HG03342 (cell line): ENCODE data around the gene PPFIBP1.
"Not testable (repeated sequence)": the region's sequence is repeated elsewhere in the genome, so short reads cannot be mapped to it uniquely, and the experiment has no call there.

Experiments
- ATAC-seq: cut with Tn5 transposase; IDR thresholded peaks from one replicate; pipeline ENCODE4 v1.9.1; 2021; ENCODE audit warnings: mild to moderate bottlenecking, moderate library complexity; ENCODE audit not compliant: unreplicated experiment

PPFIBP1 gene

DNA sequence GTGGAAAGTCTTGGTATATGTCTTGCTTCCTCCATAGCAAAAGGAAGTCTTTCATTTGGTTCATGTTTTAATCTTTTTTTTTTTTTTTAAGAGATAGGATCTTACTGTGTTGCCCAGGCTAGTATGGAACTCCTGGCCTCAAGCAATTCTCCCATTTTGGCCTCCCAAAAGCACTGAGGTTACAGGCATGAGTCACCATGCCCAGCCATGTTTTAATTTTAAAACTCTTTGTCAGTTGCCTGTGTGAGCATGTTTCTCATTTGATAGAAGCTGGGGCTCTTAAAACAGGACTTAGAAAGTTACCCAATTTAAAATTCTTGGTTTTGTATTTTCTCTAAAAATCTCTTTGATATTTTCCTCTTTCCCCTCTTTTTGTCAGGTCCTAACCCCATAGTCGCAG, 127.2 kb downstream of the PPFIBP1 start:
- ATAC-seq, result no peak

DNA sequence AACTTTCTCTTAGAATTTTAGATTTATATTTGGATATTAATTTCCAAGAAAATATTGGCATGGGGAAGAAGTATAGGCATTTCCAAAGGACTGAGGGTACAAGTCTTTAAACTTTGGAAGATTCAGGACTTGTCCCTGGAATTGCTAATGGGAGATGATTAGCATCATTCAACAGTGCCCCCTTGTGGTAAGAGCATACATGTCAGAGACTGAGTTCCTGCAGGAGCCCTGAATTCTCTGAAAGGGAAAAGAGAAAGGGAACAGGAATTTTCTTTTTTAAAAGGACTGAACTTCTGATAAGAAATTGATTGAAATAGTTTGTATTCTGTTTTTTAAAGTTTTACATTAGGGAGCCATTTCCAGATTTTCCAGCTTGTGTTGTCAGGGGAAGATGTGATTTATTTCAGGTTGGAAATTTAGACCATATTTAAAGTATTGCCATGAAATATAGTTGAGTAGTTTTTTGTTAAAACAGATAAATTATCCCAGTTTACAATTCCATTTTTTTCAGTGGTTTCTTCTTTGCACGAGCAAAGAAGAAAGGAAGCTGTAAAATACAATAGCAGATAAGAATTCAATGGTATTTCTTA, 128.3 kb downstream of the PPFIBP1 start:
- no peak for ATAC-seq

DNA sequence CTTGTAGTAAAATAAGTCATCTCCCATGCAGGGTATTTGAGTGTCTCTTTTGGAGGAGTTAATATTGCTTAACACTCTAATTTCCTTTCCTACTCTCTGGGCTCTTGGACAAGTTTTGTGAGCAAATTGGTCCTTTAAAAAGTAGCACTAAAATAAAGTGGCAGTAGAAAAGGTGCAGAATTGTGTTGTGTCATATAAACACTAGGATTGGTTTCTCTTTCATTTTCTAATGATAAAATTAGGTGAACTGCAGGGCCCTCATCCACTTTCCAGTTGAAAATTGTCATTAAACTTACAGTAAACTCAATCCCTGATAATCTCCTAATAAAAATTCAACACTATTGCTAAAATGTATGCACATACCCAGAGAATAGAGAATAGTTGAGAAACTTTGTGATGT, 129.7 kb downstream of the PPFIBP1 start:
- ATAC-seq, result no peak

DNA sequence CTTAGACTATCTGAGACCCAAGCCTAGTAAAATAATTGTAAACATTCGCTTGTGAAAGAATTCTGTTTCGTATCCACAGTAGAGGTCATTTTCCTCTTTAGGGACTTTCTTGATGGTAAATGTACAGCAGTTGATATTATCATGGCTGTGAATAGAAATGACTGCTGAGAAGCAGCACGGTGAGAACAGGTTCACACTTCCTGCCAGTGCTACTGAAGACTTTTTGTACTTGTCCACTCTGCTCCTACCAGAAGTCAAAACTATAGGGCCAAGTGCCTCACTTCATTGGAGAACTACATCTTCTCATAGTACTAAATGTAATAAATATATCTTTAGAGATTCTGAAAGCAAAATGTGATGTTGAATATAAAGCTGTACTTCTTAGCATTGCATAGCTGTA, 131.5 kb downstream of the PPFIBP1 start:
- ATAC-seq, result not testable (repeated sequence)

DNA sequence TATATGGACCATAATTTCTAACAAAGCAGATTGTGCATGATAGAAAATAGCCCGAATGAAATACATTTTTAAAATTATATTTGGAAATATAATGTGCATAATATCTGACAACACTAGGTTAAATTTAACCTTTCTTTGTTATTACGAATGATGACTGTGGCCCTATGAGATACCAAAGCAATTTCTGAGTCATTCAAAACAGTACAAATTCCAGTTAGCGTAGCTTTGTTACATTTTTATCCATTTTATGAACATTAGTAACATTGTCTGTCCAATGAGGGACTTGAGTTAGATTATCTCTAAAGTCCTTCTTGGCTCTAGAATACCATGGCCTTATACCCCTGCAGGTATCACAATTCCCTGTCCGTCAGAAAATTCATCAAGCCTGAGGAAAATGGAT, 133.3 kb downstream of the PPFIBP1 start:
- no peak for ATAC-seq

DNA sequence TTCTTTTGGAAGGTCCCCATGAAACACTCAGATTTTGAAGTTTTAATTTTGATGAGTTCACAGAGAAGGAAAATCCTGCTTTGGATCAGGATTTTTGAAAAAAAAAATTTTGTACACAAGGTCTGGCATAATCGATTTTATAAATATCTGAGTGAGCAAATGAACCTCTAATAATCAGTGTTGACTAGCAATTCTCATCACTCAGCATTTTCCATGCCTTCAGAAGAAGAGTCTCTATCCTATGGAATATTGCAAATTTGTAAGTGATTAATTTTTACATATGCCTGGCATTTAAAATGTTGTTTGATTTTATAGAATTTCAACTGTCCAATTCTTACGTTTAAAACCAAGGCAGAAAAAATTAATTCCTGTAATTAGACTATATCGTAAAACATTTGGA, 141.7 kb downstream of the PPFIBP1 start:
- ATAC-seq, result no peak

DNA sequence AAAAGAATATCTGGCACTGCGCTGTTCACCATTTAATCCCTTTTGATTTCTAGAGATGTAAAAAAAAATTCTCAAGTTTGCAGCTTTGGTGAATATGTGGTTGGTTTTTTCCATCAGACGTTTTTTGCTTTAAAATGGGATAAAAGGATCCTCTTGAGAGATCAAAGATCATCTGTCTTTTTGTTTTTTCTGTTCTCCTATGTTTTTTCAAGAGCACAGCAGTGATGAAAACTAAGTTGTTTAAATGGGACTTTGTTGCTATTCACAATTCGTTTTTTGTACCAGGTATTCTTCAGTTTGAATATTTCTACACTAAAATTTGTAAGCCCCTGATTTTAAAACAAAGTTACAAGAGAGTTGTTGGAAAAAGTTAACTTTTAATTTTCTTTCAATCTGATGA, 142.5 kb downstream of the PPFIBP1 start:
- ATAC-seq, result no peak

DNA sequence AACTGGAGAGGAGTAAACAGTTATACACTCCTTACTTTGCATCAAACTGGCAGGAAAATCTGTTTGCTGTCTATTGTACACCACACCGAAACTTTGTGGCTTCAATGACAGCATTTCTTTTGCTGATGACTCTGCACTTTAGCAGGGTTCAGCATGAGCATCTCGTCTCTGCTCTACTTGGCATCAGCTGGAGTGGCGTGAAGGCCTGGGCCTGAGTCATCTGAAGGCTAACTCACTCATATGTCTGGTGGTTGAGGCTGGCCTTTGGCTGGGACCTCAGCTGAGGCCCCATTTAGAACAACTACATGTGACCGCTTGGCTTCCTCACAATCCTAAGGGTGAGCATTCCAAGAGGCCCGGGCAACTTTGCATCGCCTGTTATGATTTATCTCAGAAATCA, 143.5 kb downstream of the PPFIBP1 start:
- no peak for ATAC-seq

DNA sequence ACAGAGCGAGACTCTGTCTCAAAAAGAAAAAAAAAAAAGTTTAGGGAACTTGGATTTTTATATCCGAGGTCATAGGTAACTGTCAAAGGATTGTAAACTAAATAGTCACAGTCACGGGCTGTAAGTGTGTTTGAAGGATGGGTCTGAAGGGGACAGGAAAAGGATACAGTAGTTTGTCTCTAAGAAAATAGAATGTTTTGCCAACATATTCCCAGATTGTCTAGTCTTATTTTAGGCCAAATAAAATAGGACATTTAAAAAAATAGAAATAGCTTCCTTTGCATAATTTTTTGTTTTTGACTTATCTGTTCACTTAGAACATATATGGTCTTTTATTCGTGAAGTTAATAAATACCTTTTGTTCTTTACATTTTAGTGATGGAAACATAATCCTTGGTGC, 148.0 kb downstream of the PPFIBP1 start:
- ATAC-seq, result no peak

DNA sequence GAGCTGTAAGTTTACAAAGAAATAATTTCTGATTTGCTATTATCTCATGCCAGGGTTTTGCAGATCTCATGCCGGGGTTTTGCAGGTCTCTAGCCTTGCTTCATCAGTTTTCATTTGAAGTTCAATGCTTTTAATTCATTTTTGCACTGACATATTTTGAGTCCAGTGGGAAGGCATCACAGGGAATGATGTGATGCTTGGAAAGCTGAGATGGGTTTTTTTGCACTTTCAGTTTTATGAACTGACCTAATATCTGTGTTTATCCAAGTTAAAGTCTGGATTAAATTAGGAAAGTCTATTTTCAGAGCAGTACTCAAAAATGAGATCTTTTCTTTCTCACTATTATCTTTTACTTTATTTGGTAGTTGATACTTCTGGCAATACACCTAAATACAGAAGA, 148.6 kb downstream of the PPFIBP1 start:
- ATAC-seq, result no peak

DNA sequence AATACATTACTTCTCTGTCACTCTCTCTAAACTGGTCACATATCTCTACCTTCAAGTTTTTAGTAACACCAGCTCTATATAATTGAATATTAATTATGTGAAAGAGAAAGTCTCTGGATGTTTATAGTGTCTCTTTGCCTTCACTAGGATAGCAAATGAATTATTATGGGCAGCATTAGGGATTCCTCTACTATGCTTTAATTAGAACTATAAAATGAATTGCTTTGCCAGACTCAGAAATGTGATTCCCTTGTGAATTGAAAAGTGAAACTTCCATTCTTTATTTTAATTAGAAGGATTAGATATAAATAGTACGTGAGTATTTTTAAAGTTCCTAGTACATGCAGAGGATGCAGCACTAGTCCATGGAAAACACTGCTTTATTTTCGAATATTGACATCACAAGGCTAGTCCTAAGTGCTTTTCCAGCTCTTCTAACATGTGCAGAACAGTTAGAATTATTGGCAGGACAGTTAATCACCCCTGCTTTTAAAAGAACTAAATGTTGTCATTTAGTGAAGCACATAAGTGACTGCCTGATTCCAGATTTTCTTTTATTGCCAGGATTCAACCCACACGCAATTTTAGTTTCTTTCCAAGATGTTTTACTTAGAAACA, 149.2 kb downstream of the PPFIBP1 start:
- ATAC-seq, result no peak

DNA sequence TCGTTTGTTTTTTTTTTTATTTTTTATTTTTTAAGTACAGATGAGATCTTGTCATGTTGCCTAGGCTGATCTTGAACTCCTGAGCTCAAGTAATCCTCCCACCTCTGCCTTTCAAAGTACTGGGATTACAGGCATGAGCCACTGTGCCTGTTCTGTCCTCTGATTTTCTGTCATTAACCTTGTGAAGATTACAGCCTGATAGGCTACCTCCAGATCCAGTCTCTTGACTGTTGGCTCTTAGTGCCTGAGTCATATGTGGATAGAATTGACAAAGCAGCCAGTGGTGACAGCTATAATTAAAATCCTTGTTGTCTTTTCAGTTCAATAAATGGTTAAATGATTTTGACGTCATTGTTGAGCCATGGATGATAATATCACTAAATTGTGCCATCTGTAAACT, 151.0 kb downstream of the PPFIBP1 start:
- ATAC-seq, result no peak

DNA sequence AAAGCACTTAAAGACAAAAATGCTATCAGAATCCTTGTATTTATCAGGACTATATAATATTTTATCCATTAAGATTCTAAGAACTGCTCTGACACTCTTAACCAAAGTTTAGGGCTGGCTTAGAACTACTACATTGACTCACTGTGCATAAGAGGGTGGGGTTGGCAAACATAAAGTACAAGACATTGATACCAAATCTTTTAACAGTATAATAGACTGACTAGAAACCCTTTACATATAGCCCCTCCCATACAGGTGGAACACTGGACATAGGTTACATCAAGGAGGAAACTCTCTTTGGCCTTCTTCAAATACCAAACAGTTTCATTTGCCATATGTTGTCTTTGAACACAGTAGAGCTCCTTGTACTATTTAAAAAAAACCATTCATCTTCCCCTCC, 156.6 kb downstream of the PPFIBP1 start:
- no peak for ATAC-seq

DNA sequence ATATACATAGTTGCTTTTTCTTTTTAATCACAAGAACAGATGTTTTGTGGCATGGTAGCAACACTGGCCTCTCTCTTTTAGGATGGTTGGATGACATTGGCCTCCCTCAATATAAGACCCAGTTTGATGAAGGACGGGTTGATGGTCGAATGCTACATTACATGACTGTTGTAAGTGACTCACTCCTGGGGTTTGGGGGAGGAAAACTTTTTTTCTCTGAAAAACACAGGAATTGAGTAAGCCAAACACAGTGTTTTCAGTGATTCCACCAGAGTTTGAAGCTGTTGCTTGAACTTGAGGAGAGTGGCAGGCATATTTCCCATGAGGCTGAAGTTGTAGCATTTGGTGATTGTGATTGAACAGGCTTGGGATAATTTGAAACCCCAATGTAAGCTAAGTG, 158.5 kb downstream of the PPFIBP1 start:
- ATAC-seq, result no peak

DNA sequence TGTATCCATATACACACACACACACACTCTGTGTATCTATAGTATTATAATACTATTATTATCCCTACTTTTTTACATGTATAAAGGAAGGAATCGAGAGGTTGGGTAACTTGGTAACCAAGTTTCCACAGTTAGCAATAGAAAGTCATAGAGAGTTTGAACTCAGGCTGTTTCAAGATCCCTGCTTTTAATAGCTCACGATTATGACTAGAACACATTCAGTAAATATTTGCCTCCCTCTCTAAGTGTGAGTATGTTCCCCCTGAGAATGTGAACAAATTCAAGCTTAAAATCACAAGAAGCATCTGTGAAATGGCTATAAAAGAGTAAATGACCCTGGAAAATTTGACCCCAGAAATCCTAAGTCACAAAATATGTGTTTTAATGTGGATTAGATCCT, 161.3 kb downstream of the PPFIBP1 start:
- no peak for ATAC-seq

DNA sequence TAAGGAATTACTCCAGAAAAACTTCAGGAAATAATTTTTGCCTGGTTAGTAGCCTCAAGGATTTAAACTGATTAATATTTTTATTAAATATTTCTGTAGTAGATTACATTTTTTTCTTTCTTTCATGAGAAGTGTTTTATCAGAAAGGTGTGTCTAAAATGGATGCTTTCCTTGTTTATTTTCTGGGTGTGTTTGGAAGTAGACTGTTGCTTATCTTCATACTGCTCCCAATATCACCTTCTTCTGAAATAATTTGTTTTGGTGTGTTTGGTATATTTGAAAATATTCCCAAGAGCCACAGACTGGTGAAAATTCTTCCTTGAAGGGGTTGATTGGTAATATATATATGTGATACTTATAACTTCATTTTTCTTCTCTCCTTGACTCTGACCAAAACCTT, 162.1 kb downstream of the PPFIBP1 start:
- no peak for ATAC-seq

DNA sequence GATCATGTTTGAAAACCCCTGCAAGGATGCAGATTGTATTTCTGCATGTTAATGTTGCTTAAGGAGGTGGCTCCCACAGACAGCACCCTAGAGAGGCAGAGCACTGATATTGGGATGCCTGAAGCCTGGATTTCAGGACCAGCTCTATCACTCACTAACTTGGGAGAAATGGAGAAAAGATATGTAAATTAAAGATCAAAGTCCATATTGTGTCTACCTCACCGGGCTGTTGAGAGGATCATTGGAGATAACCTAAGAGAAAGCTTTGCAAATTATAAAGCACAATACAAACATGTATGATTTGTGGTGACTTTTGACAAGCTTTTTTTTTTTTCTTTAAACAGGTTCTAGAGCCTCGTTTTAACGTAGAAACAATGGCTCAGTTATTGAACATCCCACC, 164.7 kb downstream of the PPFIBP1 start:
- no peak for ATAC-seq

DNA sequence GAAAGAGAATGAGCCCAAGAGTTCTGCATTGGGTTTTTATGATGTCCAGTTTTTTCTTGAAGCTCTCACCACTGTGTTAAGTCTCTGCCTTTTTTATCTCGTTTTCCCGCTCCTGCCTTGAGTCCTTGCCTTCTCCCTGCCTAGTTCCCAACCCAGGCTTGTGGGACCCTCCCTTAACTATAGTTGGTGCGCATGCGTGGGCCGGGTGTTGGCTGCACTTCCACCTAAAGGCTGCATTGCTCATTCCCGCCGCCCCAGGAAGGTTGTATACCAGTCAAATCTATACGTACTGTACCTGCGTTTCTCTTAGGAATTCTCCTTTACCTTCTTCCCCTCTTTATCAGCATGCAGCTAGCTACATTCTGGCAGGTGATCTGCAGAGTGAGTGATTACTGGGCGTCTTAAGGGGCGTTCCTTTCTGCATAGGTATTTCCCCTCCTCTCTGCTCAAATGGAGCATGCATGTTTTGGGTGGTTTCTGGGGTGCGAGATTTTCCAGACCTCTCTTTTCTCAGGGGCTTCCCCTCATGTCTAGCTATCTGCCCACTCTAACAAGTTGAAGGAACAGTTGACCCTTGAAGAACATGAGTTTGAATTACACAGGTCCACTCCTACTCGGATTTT, 165.7 kb downstream of the PPFIBP1 start:
- no peak for ATAC-seq

DNA sequence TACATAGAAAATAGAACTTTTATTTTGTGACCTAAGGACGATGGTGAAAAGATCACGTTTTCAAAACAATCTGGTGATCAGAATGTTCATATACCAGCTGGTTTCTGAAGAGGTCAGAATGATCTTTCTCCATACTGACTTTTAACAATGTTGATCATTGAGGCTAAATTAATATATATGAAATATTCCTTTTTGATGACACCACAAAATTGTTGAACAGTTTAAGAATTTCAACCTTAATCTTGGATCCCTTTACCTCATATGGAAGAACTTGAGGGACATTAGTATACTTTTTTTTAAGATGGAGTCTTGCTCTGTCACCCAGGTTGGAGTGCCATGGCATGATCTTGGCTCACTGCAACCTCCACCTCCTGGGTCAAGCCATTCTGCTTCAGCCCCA, 169.4 kb downstream of the PPFIBP1 start:
- no peak for ATAC-seq

DNA sequence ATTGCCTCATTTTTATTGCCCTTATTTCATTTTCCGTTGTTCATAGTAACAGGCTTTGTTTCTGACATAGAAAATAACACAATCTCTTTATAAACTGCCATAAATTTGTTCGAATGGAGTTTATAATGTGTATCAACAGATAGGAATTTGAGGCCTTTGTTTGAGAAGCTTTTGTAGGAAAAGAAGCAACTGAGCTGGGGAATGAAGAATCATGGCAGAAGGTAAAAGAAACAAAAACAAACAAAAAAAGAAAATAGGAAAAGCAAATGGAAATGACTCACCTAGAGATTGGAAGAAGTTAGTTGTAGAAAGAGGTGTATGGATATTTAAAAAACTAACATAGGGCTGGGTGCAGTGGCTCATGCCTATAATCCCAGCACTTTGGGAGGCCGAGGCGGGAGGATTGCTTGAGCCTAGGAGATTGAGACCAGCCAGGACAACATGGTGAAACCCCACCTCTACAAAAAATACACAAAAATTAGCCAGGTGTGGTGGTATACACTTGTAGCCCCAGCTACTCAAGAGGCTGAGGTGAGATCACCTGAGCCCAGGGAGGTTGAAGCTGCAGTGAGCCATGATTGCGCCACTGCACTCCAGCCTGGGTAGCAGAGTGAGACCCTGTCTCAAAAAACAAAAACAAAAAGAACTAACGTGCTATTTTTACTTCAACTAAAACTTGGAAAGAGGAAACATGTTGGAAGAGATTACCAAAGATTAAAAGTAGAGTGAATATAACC, 171.7 kb downstream of the PPFIBP1 start:
- ATAC-seq, result no peak

DNA sequence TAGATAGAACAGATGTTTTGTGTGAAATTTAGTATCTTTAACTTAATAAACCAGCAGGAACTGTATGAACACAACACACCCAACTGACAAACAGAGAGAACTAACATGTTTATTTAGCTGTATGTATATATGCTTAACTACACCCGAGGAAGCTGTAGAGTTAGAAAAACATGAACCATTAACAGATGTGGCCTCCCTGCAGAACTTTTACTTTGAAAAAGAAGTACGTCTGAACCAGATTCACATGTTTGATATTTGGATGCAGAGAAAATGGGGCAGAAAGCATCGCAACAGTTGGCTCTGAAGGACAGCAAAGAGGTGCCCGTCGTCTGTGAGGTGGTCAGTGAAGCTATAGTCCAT, 172.3 kb downstream of the PPFIBP1 start, which contains the start of gene REP15:
Gene REP15 (plus strand): TSS at position 155 of the 360 bp plus-strand sequence. CDS start 116 bp downstream, at position 271.
- ATAC-seq, result no peak
